GM12873 (cell line): ENCODE measurements around the gene PLEKHF1.

ENCODE experiments used
- CTCF ChIP-seq: IDR thresholded peaks from 2 replicates; pipeline ENCODE4 v1.5.1; 2012; ENCODE audit warnings: low read depth, mild to moderate bottlenecking, moderate library complexity, low read length, control low read depth; ENCODE audit not compliant: insufficient read depth; ENCODE audit errors: missing control alignments

The PLEKHF1 gene

GRCh38 chr19:29712744-29713516 lies 47.7 kb downstream of the PLEKHF1 start:
- no peak for TF ChIP-seq CTCF

- TF ChIP-seq CTCF, result no peak
These were observed 49.2 kb downstream of the PLEKHF1 start for GRCh38 chr19:29714371-29714952.

GRCh38 chr19:29714953-29715700 lies 49.9 kb downstream of the PLEKHF1 start, which contains the start of gene C19orf12:
Gene C19orf12, minus strand, starts transcription at chr19:29715261. Its CDS starts 6,848 bp downstream, at chr19:29708413.
- no peak for TF ChIP-seq CTCF

GRCh38 chr19:29715701-29716581 lies 50.7 kb downstream of the PLEKHF1 start:
- no peak for TF ChIP-seq CTCF

- TF ChIP-seq CTCF, result no peak
These were observed 51.8 kb downstream of the PLEKHF1 start for GRCh38 chr19:29717051-29717450.

GRCh38 chr19:29724102-29724641 lies 58.9 kb downstream of the PLEKHF1 start:
- TF ChIP-seq CTCF, result no peak
